ENCODE measurements around the gene CNPY4. TPM values are rescaled to one million over a fixed set of nuclear protein-coding genes. Genes with fewer than 3 reads are reported as not detected.

CNPY4 gene, protein sequence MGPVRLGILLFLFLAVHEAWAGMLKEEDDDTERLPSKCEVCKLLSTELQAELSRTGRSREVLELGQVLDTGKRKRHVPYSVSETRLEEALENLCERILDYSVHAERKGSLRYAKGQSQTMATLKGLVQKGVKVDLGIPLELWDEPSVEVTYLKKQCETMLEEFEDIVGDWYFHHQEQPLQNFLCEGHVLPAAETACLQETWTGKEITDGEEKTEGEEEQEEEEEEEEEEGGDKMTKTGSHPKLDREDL
- 21.1 TPM for total RNA-seq

DNA sequence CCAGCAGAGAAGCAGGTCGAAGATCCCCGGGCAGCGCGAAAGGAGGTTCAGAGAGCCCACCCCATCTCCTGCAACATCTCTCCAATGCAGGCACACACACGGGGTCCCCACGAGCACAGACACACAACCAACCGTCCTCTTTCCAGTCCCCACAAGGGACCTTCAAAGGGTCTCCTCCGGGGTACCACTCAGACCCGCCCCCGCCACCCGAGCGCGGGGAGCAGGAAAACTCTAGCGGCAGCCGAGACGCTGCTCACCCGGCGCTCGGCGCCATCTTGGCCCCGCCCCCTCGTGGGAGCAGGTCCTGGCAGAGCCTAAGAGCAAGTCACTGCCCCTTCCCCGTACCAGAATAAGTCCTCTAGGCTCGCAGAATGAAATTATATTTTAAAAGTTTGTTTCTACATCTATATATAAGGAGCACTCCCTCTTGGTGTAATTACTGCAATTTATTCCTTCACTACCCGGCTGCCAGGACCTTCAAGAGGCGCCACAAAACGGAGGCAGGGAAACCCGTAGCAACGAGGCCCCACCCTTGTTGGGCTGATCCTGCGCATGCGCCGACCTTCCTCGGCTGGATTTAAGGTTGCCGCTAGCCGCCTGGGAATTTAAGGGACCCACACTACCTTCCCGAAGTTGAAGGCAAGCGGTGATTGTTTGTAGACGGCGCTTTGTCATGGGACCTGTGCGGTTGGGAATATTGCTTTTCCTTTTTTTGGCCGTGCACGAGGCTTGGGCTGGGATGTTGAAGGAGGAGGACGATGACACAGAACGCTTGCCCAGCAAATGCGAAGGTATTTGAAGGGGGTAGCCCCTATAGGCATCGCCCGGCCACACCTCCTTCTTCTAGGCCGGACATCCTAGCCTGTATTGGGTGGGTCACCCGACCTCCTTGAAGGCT is at the start of gene CNPY4, which contains the start of gene TAF6:
Gene CNPY4, plus strand, starts transcription at position 563 of the 898 bp plus-strand sequence. Its CDS starts 111 bp downstream, at position 674.
Gene TAF6, minus strand, starts transcription at position 287 of the 898 bp plus-strand sequence. CDS start 5,149 bp downstream, outside the sequence.
- DNase-seq (ENCODE audit: low spot score) (peak; percentile 98), ATAC-seq (peak; percentile 96)
- intact Hi-C loops (cut with DNase I): no loop called here

DNA sequence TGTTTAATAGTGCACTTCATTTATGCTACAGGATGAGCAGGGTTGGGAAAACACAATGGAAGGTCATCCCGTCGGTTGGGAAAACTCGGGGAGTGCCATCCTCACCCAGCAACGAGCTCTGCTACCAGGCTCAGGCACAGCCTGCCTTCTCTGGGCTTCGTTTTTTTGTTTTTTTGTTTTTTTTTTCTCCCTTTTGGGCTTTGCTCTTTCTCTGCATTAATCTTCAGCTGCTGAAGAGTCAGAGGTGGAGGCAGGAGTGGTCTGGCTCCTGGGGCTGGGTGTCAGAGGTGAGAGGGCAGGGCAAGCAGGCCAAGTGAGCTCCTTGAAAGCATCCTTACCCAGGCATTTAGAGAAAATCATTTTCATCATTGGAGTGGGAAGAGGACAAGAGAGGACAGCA is 49.4 kb upstream of the CNPY4 start:
- DNase-seq (ENCODE audit: low spot score) (no peak), ATAC-seq (no peak)
- intact Hi-C loops (cut with DNase I): loop anchor here (10.0 kb wide), 1 partner anchor 75 kb away; no protein-coding TSS in a partner anchor

DNA sequence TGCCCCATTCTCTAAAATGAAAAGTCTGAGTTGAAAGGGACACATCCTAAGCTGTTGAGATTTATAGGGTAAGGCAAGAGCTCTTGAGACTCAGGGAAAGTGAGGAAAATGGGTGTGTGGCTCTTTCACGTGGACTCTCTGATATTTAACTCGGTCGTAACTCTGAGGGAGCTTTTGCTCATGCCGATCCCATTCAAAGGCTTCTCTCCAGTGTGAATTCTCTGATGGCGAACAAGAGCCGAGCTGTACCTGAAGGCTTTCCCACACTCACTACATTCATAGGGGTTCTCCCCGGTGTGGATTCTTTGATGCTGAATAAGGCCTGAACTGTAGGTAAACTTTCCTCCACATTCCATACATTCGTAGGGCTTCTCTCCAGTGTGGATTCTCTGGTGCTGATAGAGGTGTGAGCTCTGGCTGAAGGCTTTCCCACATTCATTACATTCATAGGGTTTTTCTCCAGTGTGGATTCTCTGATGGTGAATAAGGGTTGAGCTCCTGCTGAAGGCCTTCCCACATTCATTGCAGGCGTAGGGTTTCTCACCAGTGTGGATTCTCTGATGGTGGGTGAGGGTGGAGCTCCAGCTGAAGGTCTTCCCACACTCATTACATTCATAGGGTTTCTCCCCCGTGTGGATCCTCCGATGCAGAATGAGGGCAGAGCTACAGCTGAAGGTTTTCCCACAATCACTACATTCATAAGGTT is 48.3 kb upstream of the CNPY4 start:
- DNase-seq (ENCODE audit: low spot score) (no peak), ATAC-seq (no peak)
- intact Hi-C loops (cut with DNase I): loop anchor here (10.0 kb wide), 1 partner anchor 76 kb away; no protein-coding TSS in a partner anchor

- ATAC-seq (no peak), DNase-seq (ENCODE audit: low spot score) (no peak)
- intact Hi-C loops (cut with DNase I): loop anchor here (10.0 kb wide), 1 partner anchor 78 kb away; no protein-coding TSS in a partner anchor
These were observed 47.0 kb upstream of the CNPY4 start for GRCh38 chr7:100072462-100072861.

DNA sequence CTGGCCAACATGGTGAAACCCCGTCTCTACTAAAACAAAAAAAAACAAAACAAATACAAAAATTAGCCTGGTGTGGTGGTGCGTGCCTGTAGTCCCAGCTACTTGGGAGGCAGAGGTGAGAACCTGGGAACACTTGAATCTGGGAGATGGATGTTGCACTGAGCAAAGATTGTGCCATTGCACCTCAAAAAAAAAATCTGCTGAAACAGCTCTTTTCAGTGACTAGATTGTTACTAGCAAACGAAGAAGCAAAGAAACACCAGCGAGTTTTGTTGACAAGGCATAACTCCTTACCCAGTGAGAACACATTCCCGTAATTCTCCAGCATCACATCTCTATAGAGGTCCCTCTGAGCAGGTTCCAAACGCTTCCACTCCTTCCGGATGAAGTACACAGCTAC is 44.6 kb upstream of the CNPY4 start:
- ATAC-seq (no peak), DNase-seq (ENCODE audit: low spot score) (no peak)
- intact Hi-C loops (cut with DNase I): loop anchor here (10.0 kb wide), 1 partner anchor 80 kb away; no protein-coding TSS in a partner anchor

- no peak for DNase-seq (ENCODE audit: low spot score)
- ATAC-seq: no peak
- intact Hi-C loops (cut with DNase I): loop anchor here (10.0 kb wide), 1 partner anchor 81 kb away; no protein-coding TSS in a partner anchor
These were observed 44.0 kb upstream of the CNPY4 start for GRCh38 chr7:100075418-100075817.

- DNase-seq (ENCODE audit: low spot score): no peak
- intact Hi-C loops (cut with DNase I): loop anchor here (10.0 kb wide), 1 partner anchor 82 kb away; no protein-coding TSS in a partner anchor
- no peak for ATAC-seq
These were observed 42.2 kb upstream of the CNPY4 start for GRCh38 chr7:100077205-100077604.

GRCh38 chr7:100079024-100079560 is 40.3 kb upstream of the CNPY4 start:
- intact Hi-C loops (cut with DNase I): loop anchor here (10.0 kb wide), 1 partner anchor 84 kb away; no protein-coding TSS in a partner anchor
- ATAC-seq (no peak), DNase-seq (ENCODE audit: low spot score) (no peak)

- intact Hi-C loops (cut with DNase I): no loop called here
- no peak for ATAC-seq
These were observed 38.4 kb upstream of the CNPY4 start for GRCh38 chr7:100080907-100081534.

DNA sequence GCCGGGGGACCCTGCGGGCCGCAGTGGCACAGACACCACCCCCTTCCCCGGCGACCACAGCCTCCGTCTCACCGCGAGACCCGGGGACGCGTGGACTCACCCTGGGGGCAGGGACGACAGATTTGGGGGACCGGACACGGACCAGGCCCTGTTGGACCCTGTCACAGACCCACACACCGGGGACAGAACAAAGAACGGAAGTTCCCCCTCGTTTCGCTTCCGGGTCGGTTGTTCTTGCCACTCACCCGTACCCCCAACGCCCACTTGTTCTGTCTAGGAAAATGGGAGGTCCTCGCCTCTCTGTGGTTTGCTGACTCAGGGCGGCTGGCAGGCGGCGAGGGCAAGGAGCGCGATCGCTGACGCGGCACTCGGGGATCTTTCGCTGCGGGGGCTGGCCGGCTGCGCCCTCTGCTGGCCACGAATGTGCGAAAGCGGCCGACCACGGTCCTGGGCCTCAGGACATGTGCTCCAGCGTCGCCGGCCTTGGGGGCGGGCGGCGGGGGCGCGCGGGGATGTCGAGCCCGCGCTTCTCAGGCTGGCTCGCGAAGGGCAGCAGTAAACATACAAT is 37.8 kb upstream of the CNPY4 start, which contains the start of gene ZNF3:
Gene ZNF3, minus strand, starts transcription at position 189 of the 568 bp plus-strand sequence. CDS start 4,366 bp downstream, outside the sequence.
- peak; percentile 98 for DNase-seq (ENCODE audit: low spot score)
- ATAC-seq: peak; percentile 98
- intact Hi-C loops (cut with DNase I): no loop called here

More at GRCh38 chr7:100080907-100081534, 38.4 kb upstream of the CNPY4 start:
- no peak for DNase-seq (ENCODE audit: low spot score)

DNA sequence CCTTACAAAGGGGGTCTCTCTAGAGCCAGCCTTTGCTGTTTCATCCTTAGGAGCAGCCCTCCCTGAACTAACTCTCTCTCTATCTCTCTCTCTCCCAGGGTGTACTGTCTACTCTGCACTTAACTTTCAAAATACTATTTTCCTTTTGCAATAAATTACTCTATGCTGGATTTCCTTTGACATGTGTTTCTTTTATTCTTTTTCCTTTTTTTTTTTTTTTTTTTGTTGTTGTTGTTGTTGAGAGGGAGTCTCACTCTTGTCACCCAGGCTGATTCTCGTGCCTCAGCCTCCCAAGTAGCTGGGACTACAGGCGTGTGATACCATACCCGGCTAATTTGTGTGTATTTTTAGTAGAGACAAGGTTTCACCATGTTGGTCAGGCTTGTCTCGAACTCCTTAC is 36.5 kb upstream of the CNPY4 start:
- intact Hi-C loops (cut with DNase I): no loop called here
- DNase-seq (ENCODE audit: low spot score) (no peak), ATAC-seq (no peak)

GRCh38 chr7:100085515-100085914 is 33.9 kb upstream of the CNPY4 start:
- DNase-seq (ENCODE audit: low spot score) (no peak), ATAC-seq (no peak)
- intact Hi-C loops (cut with DNase I): loop anchor here (5.0 kb wide), 1 partner anchor 1522 kb away; no protein-coding TSS in a partner anchor

DNA sequence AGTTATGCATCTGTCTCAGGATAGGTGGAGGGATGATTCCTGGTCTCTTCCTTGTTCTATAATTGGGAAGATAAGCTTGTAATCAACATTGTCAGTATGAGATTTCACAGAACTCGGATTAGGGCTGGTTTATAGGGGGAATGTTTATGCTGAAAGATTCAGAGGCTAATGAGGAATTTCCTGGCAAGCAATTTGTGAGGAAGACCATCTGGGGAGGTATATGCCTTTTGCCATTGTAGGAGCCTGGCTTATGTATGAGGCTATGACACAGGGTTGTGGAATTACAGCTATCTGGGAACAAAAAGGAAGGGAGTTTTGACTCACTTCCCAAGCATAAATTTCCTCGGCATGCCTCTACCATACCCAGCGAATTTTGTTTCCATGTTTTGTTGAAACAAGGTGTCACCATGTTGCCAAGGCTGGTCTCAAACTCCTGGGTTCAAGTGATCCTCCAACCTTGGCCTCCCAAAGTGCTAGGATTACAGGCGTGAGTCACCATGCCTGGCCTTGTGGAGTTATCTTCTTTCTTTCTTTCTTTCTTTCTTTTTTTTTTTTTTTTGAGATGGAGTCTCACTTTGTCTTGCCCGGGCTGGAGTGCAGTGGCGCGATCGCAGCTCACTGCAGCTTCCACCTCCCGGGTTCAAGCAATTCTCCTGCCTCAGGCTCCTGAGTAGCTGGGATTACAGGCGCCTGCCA is 32.2 kb upstream of the CNPY4 start:
- intact Hi-C loops (cut with DNase I): loop anchor here (5.0 kb wide), 1 partner anchor 1520 kb away; no protein-coding TSS in a partner anchor
- no peak for DNase-seq (ENCODE audit: low spot score)
- ATAC-seq: no peak

- intact Hi-C loops (cut with DNase I): loop anchor here (5.0 kb wide), 1 partner anchor 1519 kb away; no protein-coding TSS in a partner anchor
- DNase-seq (ENCODE audit: low spot score) (no peak), ATAC-seq (peak; percentile 3)
These were observed 31.3 kb upstream of the CNPY4 start for GRCh38 chr7:100088095-100088620.

- intact Hi-C loops (cut with DNase I): loop anchor here (5.0 kb wide), 1 partner anchor 1518 kb away; no protein-coding TSS in a partner anchor
- peak; percentile 88 for ATAC-seq
- DNase-seq (ENCODE audit: low spot score): peak; percentile 92
These were observed 30.6 kb upstream of the CNPY4 start, which contains the start of gene COPS6 for GRCh38 chr7:100088621-100089457. COPS6 (plus strand) TSS chr7:100088969; CDS start chr7:100088991, 22 bp downstream.

All from sciatic nerve (tissue), 2 donors.